Fibroblast of skin of right quadriceps (primary cell): ENCODE data around the gene RHOXF2B.
"Not testable (repeated sequence)": the region's sequence is repeated elsewhere in the genome, so short reads cannot be mapped to it uniquely, and the experiment has no call there.

Experiments
- DNase-seq: peaks from one replicate; pipeline ENCODE4 v3.0.0-alpha.2; 2013

Gene RHOXF2B

DNA sequence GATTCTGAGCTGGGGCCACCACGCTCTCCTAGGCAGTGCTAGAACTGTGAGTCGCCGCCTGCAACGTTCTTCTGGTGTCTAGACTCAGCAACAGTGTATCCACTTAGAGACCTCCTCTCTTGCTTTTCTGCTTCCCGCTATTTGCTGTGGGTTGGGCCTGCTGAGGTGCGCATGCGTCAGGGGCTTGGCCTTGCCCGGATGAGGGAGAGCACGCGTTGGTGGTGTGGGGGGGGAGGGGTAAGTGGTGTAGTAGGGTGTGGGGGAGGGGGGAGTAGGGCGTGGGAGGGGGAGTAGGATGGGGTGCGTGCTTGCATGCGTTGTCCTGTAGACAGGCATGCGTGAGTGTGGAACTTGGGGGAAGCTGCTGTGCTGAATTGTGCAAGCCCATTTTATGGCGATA, at the start of gene RHOXF2B:
Gene RHOXF2B, minus strand, starts transcription at position 101 of the 400 bp plus-strand sequence. CDS start 138 bp downstream, outside the sequence.
- not testable (repeated sequence) for DNase-seq

DNA sequence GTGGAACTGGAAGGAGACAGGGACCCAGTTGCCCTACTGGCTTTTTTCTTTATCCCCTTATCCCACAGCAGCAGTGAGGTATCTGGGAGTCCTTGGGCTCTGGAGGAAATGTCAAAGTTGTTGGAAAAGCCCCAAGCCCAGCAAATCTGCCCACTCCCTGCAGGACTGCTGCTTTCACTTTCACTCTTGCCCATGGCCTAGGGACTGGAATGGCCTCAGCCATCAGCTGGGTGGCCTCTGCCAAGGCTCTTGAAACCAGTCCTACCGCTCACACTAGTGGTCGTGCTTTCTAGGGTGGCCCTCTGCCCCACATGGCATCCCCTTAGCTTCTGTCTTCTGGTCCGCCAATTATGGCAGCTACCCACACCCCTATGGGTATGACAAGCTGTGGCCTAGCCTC, 48.0 kb upstream of the RHOXF2B start:
- DNase-seq, result no peak

DNA sequence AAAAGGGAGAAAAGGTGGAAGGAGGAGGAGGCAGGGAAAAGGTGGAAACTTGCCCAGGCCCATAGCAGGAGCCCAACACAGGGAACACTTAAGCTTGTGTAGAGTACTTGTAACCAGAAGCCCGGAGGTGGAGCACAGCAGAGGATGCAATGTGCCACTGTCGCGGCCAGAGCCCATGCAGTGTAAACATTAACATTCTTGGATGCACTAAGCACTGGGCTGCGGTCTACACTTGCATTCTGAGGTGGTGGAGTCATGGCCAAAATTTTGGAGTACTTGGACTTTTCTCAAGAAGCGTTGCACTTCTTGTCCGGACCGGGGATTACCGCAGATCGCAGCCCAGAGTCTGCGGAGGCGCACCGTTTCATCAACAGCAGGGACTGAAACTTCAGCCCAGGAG, 42.7 kb upstream of the RHOXF2B start:
- DNase-seq, result no peak

DNA sequence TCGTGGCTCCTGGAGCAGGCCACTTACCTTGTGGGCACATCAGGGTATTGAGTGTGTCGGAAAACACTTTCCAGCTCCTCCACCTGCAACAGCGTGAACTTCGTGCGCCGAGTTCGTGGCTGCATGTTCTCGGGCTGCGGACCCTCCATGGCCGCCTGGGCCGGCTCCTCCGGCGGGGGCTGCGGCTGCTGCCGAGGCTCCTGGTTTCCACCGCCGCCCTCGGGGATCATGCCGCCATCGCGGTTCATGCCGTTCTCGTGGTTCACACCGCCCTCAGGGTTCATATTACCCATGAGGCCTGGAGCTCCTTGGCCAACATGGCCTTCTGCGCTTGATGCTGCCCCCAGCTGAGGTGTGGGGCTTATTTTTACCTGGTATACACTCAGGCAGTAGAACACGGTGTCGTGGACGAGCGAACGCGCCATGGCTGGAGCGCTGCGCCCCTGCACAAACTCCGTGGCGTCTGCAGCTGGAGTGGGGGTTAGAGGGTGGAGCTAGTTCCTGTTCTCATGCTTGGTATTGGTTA, 38.0 kb upstream of the RHOXF2B start, which contains the start of gene RHOXF1:
Gene RHOXF1, minus strand, starts transcription at position 476 of the 526 bp plus-strand sequence. Its CDS starts 51 bp downstream, at position 425.
- no peak for DNase-seq

DNA sequence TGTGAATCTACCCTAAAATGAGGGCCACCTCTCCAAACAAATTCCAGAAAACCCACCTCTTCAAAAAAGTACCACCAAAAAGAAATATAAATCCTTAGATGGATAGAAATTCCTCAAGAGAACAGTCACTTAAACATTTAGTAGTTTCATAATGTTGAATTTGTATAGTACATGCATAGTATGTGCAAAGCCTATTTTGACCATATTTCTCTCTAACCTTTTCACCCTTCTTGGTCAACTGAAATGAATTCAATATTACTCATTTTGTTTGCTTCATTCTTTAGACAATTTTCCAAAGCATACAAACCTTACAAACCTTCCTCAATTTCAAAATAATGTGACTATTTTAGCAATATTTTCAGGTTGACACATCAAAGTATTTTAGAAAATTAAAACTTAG, 34.1 kb upstream of the RHOXF2B start:
- no peak for DNase-seq

DNA sequence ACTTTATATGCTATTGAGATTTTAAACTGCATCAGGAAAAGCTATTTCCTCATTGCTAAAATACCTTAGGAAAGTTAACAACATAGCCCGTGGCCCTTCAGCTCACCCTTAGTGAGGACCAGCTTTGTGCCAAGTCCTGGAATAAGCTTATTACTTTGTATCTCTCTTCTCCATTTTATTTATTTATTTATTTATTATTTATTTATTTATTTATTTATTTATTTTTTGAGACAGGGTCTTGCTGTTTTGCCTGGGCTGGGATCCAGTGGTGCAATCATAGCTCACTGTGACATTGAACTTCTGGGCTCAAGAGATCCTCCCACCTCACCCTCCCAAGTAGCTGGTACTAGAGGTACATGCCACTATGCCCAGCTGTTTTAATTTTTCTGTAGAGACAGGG, 31.9 kb upstream of the RHOXF2B start:
- DNase-seq, result no peak

DNA sequence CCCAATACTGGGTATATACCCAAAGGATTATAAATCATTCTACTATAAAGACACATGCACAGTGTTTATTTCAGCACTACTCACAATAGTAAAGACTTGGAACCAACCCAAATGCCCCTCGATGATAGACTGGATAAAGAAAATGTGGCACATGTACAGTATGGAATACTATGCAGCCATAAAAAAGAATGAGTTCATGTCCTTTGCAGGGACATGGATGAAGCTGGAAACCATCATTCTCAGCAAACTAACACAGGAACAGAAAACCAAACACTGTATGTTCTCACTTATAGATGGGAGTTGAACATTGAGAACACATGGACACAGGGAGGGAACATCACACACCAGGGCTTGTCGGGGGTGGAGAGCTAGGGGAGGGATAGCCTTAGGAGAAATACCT, 27.2 kb upstream of the RHOXF2B start:
- DNase-seq, result not testable (repeated sequence)

DNA sequence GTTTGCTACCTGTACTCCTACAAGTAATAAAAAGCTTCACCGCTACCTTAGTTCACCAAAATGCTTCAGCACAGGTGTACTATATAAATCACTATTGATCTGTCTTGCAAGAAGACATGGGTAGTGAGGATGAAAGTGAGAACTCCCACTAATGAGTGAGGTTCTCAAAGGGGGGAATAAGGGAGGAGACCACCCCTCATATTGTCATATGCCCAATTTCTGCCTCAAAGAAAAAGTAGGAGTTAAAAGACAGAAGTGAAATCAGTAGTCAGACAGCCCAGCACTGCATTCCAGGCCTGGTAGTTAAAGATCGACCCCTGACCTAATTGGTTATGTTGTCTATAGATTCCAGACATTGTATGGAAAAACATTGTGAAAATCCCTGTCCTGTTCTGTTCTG, 23.6 kb upstream of the RHOXF2B start:
- not testable (repeated sequence) for DNase-seq

DNA sequence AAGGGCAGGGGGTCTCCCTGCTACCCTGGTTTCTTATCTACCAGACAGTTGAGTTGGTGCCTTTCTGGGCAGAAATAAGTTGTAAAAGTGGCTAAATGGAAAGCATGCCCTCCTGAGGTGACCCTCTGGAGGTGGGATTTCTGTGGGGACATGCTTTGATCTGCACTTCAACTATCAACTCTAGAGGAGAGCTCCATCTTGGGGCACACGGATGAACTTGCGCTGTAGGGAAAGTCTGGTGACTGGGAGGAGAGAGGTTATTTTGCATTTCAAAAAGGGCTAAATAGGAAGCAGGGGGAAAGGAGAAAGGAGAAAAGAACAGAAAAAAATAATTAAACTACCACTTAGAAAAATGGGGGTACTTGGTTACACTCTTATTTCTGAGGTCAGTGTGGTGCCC, 12.7 kb upstream of the RHOXF2B start:
- no peak for DNase-seq

DNA sequence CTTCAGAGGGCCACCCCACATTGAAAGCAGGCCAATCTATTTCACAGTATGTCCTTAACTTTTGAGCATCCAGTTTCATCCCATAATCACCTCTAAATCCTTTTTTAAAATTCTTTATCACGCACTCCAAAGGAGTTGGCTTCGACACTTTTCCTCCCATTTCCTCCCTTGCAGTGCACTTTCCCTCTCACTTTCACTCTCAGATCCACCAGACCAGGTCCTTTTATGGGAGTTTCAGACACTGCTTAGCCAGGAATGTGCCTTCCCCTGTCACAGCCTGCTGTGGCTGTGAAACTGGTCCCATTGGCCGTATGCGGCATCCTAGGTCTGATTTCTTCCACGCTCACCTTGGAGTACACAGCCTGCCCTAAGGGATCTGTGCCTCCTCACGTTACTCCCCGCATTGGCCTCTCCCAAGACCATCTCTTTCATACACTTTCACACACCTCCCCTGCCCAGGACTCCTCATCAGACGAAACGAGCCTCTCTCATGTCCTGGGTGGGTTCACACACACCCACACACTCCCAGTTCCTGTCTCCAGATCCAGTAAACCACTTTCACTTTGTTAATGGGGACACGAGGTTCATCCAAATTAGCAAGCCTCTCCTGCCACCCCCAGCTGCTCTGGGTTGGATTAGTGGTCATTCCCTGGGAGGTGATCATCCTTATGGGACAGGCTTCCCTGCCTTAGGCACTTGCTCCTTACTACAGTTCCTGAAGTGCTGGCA, 10.0 kb upstream of the RHOXF2B start:
- no peak for DNase-seq

DNA sequence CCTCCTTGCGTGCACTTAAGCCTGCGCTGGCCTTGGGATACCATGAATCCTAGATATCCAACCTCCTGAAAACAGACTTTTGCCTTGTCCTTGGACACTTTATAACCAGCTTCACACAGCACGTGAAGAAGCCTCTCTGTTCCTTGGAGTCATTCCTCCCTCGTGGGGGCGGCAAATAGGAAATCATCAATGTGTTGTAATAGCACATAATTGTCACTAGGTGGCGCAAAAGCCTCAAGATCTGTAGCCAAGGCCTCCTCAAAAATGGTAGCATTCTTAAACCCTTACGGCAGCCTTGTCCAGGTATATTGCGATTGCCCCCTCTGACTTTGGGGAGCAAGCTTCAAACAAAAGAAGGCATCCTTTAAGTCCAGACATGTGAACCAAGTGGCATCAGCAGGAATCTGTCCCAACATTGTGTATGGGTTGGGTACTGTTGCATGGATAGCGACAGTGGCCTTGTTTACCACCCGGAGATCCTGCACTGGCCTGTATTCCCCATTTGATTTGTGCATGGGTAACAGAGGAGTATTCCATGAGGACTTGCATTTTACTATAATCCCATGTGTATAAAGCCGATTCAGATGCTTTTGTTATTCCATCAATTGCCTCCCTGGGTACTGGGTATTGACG, 8.2 kb upstream of the RHOXF2B start:
- DNase-seq, result not testable (repeated sequence)

DNA sequence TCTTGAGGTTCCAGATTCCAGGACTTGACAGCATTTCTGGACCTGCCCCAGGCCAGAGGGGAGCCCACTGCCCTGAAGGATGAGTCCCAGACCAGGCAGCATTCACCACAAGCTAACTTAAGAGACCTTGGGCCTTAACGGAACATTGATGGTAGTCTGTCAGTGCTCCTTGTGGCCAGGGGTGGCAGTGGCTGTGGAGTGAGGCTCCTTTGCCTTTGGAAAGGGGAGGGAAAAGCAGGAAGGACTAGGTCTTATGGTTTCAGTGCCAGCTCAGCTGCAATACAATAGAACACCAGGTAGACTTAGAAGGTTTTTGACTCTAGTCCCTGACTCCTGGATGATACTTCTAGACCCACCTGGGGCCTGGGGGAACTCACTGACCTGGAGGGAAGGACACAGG, 11.3 kb downstream of the RHOXF2B start:
- not testable (repeated sequence) for DNase-seq

DNA sequence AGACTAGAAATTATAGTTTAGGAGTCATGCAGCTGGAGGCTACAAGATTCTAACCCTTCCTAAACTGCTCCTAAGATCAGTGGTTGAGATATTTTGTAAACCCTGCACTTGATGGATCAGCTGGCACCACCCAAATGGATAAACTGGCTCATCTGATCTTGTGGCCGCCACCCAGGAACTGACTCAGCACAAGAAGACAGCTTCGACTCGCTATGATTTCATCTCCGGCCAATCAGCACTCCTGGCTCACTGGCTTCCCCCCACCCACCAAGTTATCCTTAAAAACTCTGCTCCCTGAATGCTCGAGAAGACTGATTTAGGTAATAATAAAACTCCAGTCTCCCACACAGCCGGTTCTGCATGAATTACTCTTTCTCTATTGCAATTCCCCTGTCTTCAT, 34.8 kb downstream of the RHOXF2B start:
- not testable (repeated sequence) for DNase-seq

DNA sequence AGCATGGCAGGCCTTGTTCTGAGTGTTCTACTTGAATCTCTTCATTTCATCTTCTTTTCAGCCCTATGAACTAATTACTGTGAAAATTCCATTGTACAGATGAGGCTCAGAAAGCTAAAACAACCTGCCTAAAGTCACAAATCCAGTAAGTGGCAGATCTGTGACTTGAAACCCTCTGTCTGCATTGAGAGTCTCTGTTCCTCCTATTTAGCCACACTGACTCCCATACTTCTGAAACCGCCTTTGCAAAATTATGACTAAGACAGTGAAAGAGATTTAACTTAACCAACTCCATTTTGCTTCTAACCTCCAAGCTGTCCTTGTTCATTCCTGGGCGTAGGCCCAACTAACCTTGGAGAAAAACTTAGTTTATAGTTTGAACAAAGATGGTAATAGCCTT, 35.2 kb downstream of the RHOXF2B start:
- not testable (repeated sequence) for DNase-seq

DNA sequence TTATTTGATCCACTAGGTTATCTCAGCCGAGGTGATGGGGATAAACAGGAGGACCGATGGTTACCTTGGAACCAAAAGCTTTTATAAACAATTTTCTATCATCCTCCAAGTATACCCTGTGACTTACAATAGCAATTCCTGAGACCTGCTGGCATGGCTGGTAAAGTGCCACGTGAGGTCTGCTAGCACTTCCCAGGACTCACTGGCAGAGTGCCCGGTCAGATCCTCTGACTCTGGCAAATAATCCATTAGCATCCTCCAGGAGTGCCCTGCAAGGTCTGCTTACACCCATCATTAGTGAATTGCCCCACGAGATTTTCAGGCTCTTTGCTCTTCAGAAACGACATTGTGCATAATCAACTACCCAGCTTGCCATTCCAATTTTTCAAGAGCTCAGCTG, 37.3 kb downstream of the RHOXF2B start:
- DNase-seq, result not testable (repeated sequence)

DNA sequence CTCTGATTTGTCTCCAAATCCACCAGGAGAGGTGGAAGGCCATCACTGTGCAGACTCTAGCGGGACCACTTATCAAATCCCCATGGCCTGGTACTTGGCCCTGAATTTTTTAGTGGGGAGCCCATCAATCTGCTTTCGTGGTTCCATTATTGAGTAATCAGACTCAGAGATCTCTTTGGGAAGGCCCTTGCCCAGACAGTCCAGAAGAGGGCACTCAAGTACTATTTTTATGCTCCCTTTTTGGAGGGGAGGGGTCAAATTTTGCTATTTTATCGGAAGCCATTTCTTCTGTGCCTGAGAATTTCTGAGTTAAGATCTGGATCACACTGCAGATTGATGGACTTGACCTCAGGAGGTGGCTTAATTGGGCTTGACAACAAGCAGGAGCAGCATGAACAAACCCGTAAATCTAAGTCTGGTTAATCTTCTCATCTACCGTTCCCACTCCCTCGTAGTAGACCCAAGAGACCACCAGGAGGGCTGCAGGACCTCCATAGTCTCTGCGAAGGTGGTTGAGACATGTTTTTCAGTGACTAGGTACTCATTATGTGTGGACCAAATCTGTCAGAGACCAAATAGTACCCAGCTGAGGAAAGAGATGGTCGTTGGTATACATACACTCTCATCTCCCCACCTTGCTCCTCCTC, 38.3 kb downstream of the RHOXF2B start:
- not testable (repeated sequence) for DNase-seq

DNA sequence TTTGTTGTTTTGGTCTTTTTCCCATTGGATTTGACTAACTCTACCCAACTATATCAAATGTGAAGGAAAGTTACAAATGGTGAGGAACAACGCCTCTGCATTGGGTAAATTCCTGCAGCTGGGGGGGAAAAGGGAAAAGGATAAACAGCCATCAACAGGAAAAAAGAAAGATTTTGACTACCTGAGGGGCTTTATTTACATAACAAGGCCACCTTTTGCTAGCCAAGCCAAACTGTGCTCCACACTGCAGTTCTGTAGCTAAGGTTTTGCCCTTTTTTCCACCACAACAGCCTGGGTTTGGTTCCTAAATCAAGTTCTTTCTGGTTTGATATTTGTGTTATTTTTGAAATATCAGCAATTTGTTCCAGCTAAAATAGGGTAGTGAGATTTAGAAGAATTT, 40.8 kb downstream of the RHOXF2B start:
- DNase-seq, result no peak

DNA sequence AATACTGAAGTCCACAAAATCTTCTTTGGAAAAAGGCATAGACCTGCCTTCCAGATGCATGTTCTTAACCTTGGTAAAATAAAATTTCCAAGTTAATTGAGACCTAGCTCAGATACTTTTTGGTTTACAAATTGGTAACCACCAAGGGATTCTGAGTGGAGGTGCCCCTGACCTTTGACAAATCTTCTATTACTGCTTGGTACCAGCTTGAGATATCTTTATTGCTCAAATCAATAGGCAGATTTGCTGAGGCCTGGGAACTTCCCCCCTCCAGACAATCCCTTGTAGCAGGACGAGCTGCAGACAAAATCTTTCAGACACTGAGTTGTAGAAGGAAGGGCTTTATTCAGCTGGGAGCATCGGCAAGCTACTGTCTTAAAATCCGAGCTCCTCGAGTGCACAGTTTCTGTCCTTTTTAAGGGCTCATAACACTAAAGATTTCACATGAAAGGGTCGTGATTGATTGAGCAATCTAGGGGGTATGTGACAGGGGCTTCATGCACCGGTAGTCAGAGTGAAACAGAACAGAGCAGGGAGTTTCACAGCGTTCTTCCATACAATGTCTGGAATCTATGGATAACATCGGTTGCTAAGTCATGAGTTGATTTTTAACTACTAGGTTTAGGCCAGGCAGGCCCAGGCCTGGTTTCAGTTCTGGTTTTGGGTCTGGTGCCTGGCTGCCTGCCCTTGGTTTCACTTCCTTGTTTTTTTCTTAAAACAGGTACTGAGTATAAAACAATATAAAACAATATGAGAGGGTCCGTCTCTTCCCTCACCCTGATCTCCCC, 41.8 kb downstream of the RHOXF2B start:
- DNase-seq, result not testable (repeated sequence)

DNA sequence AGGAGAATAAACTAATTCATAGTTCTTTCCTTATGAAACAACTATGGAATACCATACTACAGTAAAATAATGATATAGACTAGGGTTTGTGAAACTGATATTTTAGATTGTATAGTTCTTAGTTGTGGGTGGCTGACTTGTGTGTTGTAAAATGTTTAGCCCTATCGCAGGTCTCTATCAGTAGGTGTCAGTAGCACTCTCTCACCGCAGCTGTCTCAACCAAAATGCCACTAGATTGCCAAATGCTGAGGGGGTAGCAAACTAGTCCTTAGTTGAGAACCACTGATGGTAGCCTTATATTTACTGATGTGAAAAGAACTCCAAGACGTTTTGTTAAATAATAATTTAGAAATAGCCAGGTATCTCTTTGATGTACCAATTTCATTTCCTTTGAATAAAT, 48.1 kb downstream of the RHOXF2B start:
- no peak for DNase-seq

DNA sequence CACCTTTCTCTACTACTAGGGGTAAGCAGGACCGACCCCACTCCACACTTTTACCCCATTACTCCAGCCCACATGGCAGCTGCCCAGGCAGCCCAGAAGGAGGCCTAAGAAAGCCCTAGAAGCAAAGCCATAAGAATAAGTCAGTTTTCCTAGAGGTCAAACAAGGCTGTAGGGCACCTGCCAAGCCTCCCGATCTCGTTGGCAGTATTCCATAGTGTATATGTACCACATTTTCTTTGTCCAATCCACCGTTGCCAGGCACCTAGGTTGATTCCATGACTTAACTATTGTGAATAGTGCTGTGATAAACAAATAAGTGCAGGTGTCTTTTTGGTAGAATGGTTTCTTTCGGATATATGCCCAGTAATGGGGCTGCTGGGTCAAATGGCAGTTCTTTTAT, 54.2 kb downstream of the RHOXF2B start:
- DNase-seq, result no peak

DNA sequence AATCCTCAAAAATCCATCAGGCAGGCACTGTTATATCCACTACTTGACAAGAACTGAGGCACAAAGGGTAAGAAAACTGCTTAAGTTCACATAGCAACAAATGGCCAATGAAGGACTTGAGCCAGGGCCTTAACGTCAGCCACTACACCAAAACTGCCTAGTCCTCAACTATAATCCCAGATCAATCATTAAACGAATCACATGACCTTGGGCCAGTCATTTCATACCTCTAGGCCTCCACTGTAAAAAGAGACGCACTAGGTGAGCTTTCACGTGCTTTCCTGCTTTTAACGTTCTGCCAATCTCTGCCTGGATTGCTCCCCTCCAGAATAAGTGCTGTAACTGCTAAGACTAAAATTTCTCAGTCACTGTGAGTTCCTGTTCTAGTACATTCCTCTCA, 54.7 kb downstream of the RHOXF2B start:
- no peak for DNase-seq
